Endothelial cell of umbilical vein (primary cell): ENCODE measurements around the gene MRPS30. TPM values are rescaled to one million over a fixed set of nuclear protein-coding genes. Genes with fewer than 3 reads are reported as not detected.

Experiments used
- BruUV-seq: library from RNA; stranded (reverse); fragments of 400-500 nt; replicated peaks from 2 replicates; lab custom pipeline; 2021; lab: Mats Ljungman, UMichigan
- CTCF ChIA-PET: fragments of 300-600, 350-600 bp; sonication (Branson Sonifier 250); formaldehyde crosslinking; loops from one replicate; lab custom pipeline; 2021; ENCODE audit warnings: antibody characterized with exemption, inconsistent platforms; lab: Charles Lee
- POLR2A ChIA-PET: fragments of 300-600, 350-600 bp; sonication (Branson Sonifier 250); formaldehyde crosslinking; loops from one replicate; lab custom pipeline; 2021; ENCODE audit warnings: antibody characterized with exemption, inconsistent platforms; lab: Charles Lee
- DNase-seq: peaks from one replicate; pipeline ENCODE4 v3.0.0-alpha.2; 2011; ENCODE audit warnings: low read depth, low spot score
- FAIRE-seq: peaks from 2 replicates; lab custom pipeline; 2011; peaks lifted over from hg19 to GRCh38; lab: Jason Lieb, UNC
- H2AFZ ChIP-seq: 2 replicates; pipeline ENCODE4 v1.6.0; 2012; ENCODE audit warnings: low read depth, low read length, control low read depth, inconsistent platforms
- H3K27ac ChIP-seq: 2 replicates; pipeline ENCODE4 v1.5.1; 2011; ENCODE audit warnings: low read depth, mild to moderate bottlenecking, control low read depth, low read length, moderate library complexity; ENCODE audit not compliant: insufficient read depth
- H3K27me3 ChIP-seq, 2 experiments: 2 replicates each; pipeline versions ENCODE4 v1.6.0 to v1.6.1; 2011; ENCODE audit warnings: low read length in 2 of 2, mixed read lengths in 1 of 2; ENCODE audit not compliant: control insufficient read depth in 2 of 2, insufficient read depth in 2 of 2
- H3K36me3 ChIP-seq, 2 experiments: 2 replicates in 1 of 2; 3 replicates in 1 of 2; pipeline ENCODE4 v1.5.1; 2011; ENCODE audit warnings: low read length in 2 of 2, mild to moderate bottlenecking in 1 of 2, moderate library complexity in 1 of 2; ENCODE audit not compliant: control insufficient read depth in 2 of 2, insufficient read depth in 2 of 2; ENCODE audit errors: extremely low read depth in 1 of 2
- H3K4me1 ChIP-seq: 3 replicates; pipeline ENCODE4 v1.5.1; 2011; ENCODE audit warnings: mild to moderate bottlenecking, low read length; ENCODE audit not compliant: control insufficient read depth, insufficient read depth; ENCODE audit errors: extremely low read depth
- H3K4me2 ChIP-seq: 2 replicates; pipeline ENCODE4 v1.6.1; 2011; ENCODE audit warnings: low read length, control low read depth, mixed read lengths; ENCODE audit not compliant: insufficient read depth
- H3K4me3 ChIP-seq, 3 experiments: fragments of 200-600 bp in 1 of 3; sonication (generic), shearing (Covaris generic) in 1 of 3; replicated peaks in 1 of 3; 2 replicates each; pipeline ENCODE4 v1.5.1; 2011 to 2016; ENCODE audit warnings: control low read depth in 3 of 3, low read length in 3 of 3, mild to moderate bottlenecking in 2 of 3, inconsistent platforms in 1 of 3, low read depth in 1 of 3, moderate library complexity in 1 of 3; ENCODE audit not compliant: insufficient read depth in 1 of 3
- H3K79me2 ChIP-seq: 2 replicates; pipeline ENCODE4 v1.6.0; 2012; ENCODE audit warnings: low read length, inconsistent platforms; ENCODE audit not compliant: control insufficient read depth, insufficient read depth
- H3K9ac ChIP-seq: replicated peaks from 2 replicates; pipeline ENCODE3; 2011; ENCODE audit warnings: low read length, control low read depth; ENCODE audit not compliant: insufficient read depth; ENCODE audit errors: extremely low read depth
- H3K9me1 ChIP-seq: replicated peaks from 3 replicates; pipeline ENCODE4 v1.6.0; 2011; ENCODE audit warnings: mild to moderate bottlenecking, low read length; ENCODE audit not compliant: control insufficient read depth, insufficient read depth; ENCODE audit errors: extremely low read depth
- H3K9me3 ChIP-seq: replicated peaks from 2 replicates; pipeline ENCODE4 v1.5.1; 2012; ENCODE audit warnings: low read length, inconsistent platforms; ENCODE audit not compliant: control insufficient read depth, insufficient read depth
- H4K20me1 ChIP-seq: replicated peaks from 2 replicates; pipeline ENCODE3; 2011; ENCODE audit warnings: mild to moderate bottlenecking, low read length; ENCODE audit not compliant: control insufficient read depth, insufficient read depth; ENCODE audit errors: extremely low read depth
- EZH2 ChIP-seq: IDR thresholded peaks from 2 replicates; pipeline ENCODE4 v1.6.1; 2012; ENCODE audit warnings: borderline replicate concordance, low read depth, mild to moderate bottlenecking, moderate library complexity, low read length, inconsistent platforms; ENCODE audit not compliant: severe bottlenecking
- FOS ChIP-seq: IDR thresholded peaks from 2 replicates; pipeline ENCODE4 v1.6.1; 2011; ENCODE audit warnings: mild to moderate bottlenecking, low read length, moderate library complexity, borderline replicate concordance; ENCODE audit not compliant: insufficient read depth
- GATA2 ChIP-seq: IDR thresholded peaks from 2 replicates; pipeline ENCODE4 v1.7.0; 2011; ENCODE audit warnings: low read depth, mild to moderate bottlenecking, moderate library complexity, mixed read lengths, low read length; ENCODE audit not compliant: insufficient read length, insufficient read depth
- JUN ChIP-seq: IDR thresholded peaks from 2 replicates; pipeline ENCODE4 v1.6.1; 2011; ENCODE audit warnings: borderline replicate concordance, low read depth; ENCODE audit not compliant: insufficient read length, insufficient read depth
- MAX ChIP-seq: IDR thresholded peaks from 2 replicates; pipeline ENCODE4 v1.6.1; 2011; ENCODE audit not compliant: insufficient read depth, insufficient read length
- MYC ChIP-seq: IDR thresholded peaks from one replicate; pipeline ENCODE4 v1.6.1; 2011; ENCODE audit warnings: mild to moderate bottlenecking, low read depth, low read length
- POLR2A ChIP-seq: IDR thresholded peaks from 2 replicates; pipeline ENCODE4 v1.6.1; 2012; ENCODE audit warnings: low read depth, mild to moderate bottlenecking, control low read depth, low read length
- POLR2AphosphoS5 ChIP-seq: IDR thresholded peaks from 2 replicates; pipeline ENCODE4 v1.6.1; 2012; ENCODE audit warnings: low read depth, mild to moderate bottlenecking, control low read depth, low read length, moderate library complexity; ENCODE audit not compliant: insufficient read depth
- dilution Hi-C: fragments of 300-500 bp; cut with MboI; formaldehyde crosslinking; loops from one replicate; pipeline ENCODE4 v1.15.0; 2019; ENCODE audit warnings: low sequenced_read_pairs; ENCODE audit not compliant: extremely low pct_ligation_motif_present
- intact Hi-C: fragments of 100-400 bp; cut with micrococcal nuclease; formaldehyde crosslinking; loops from one replicate; pipeline ENCODE4 v1.10.0; 2022
- polyA plus RNA-seq, 4 experiments: library from polyadenylated mRNA; depleted of rRNA in 3 of 4; stranded (reverse) in 3 of 4; unstranded in 1 of 4; fragments of >200 nt; gene quantifications; 2 replicates each; pipeline versions ENCODE4 v1.2.1 to v1.2.3, GENCODE V29; 2011 to 2012; ENCODE audit warnings: missing spikeins in 1 of 4
- total RNA-seq: library from RNA; stranded (reverse); gene quantifications from 2 replicates; pipeline ENCODE4 v1.2.3, GENCODE V29; 2021
- TF ChIP-seq, protein P1 (sequence below), 2 donors: IDR thresholded peaks; 1 replicate in 1 of 2; 2 replicates in 1 of 2; pipeline ENCODE4 v1.5.1; 2011; ENCODE audit warnings: low read length in 2 of 2, mild to moderate bottlenecking in 2 of 2, moderate library complexity in 2 of 2, control low read depth in 1 of 2, inconsistent platforms in 1 of 2, low read depth in 1 of 2; ENCODE audit not compliant: insufficient read depth in 1 of 2; ENCODE audit errors: extremely low read depth in 1 of 2

Gene MRPS30
- total and polyA plus RNA-seq, 2 donors (not counting 3 experiments of a cell fraction or from before 2014, with no cell fraction given): 33.8 to 34.6 TPM

DNA sequence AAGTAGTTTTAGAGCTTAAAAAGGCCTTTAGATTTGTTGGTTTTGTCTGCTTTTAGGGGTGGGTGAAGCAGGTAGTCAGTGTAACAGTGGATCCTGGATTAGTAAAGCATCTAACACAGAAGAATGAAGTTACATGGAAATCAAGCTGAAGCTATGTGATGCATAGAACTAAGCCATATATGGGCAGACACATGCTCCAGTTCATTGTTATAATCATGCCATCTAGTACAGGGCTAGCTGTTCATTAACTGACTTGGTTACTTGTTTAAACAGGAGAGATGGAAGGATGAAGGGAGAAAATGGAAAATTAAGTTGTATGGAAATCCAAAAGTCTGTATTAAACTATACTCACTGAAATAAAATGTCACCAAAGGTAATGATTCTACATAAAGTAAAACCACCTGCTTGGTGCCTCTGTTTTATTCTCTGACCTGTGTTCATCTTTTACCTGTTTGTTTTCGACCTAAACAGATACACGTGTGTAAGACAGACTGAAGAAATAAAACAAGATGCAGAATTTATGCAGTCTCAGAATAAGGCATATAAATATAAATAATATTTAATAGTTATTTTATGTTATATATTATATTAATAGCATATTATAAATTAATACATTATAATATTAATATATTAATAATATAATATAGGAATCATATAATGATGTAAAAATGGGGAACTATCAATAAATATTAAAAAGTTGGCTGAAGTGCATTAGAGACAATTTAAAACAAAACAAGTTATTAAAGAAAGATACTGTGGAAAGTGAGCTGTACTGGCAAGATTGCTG is 33.9 kb downstream of the MRPS30 start:
- intact Hi-C loops: no loop called here
- H3K79me2 ChIP-seq: no peaks in the 10 kb centered on the region
- no peak overlapping the region for H3K4me2 ChIP-seq
- H3K27ac ChIP-seq: no peak overlapping the region
- H3K9me1 ChIP-seq: no peaks in the 10 kb centered on the region
- no peak overlapping the region for H3K4me3 ChIP-seq
- H3K9ac ChIP-seq: no peak overlapping the region
- no TSS peak for BruUV-seq
- DNase-seq (no peak), FAIRE-seq (no peak)
- H4K20me1 ChIP-seq: no peaks in the 10 kb centered on the region
- H2AFZ ChIP-seq: no peak overlapping the region
- no peaks in the 10 kb centered on the region for H3K4me1 ChIP-seq
- TF ChIP-seq MYC (no peak), FOS (no peak)
- TF ChIP-seq, protein P1, sequence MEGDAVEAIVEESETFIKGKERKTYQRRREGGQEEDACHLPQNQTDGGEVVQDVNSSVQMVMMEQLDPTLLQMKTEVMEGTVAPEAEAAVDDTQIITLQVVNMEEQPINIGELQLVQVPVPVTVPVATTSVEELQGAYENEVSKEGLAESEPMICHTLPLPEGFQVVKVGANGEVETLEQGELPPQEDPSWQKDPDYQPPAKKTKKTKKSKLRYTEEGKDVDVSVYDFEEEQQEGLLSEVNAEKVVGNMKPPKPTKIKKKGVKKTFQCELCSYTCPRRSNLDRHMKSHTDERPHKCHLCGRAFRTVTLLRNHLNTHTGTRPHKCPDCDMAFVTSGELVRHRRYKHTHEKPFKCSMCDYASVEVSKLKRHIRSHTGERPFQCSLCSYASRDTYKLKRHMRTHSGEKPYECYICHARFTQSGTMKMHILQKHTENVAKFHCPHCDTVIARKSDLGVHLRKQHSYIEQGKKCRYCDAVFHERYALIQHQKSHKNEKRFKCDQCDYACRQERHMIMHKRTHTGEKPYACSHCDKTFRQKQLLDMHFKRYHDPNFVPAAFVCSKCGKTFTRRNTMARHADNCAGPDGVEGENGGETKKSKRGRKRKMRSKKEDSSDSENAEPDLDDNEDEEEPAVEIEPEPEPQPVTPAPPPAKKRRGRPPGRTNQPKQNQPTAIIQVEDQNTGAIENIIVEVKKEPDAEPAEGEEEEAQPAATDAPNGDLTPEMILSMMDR (IDR thresholded peaks at IDR 0.05; ENCODE audit: extremely low read depth in 1 of 2, insufficient read depth in 1 of 2, low read depth in 1 of 2, low read length in 2 of 2): no peak
- ChIA-PET POLR2A (no interaction called here), CTCF (no interaction called here)
- H3K27me3 ChIP-seq: no peaks in the 10 kb centered on the region
- H3K9me3 ChIP-seq: no peaks in the 10 kb centered on the region
- dilution Hi-C loops: no loop called here
- no peaks in the 10 kb centered on the region for H3K36me3 ChIP-seq

DNA sequence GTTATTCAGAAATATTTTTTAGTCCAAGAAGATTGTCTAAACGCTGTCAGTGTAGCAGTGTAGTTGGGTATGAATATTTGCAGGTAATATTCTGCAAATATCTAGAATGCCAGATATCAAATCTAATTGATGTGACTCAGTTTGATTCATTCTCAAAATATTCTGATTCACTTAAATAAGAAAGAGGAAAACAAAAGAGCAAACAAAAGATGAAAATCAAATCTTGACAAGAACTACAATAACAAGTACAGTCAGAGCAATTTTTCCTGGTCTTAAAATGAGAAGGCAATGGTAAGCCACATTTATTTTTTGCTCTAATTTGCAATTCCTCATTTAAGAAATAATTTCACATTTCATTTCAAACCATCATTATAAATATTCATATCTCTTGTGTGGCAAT is 36.0 kb downstream of the MRPS30 start:
- no peak for TF ChIP-seq JUN
- no peak for TF ChIP-seq FOS
- TF ChIP-seq POLR2AphosphoS5: no peak
- TF ChIP-seq EZH2: no peak
- no peak for TF ChIP-seq POLR2A
- TF ChIP-seq GATA2: no peak
- no peak for TF ChIP-seq MYC
- TF ChIP-seq MAX: no peak
- TF ChIP-seq, protein P1 (IDR thresholded peaks at IDR 0.05; ENCODE audit: extremely low read depth in 1 of 2, insufficient read depth in 1 of 2, low read depth in 1 of 2, low read length in 2 of 2): no peak
- Histone ChIP-seq H3K27ac (no peak overlapping the region), H4K20me1 (no peaks in the 10 kb centered on the region), H2AFZ (no peak overlapping the region), H3K27me3 (no peaks in the 10 kb centered on the region), H3K4me1 (no peaks in the 10 kb centered on the region), H3K4me2 (no peak overlapping the region), H3K4me3 (no peak overlapping the region), H3K79me2 (no peaks in the 10 kb centered on the region), H3K9me1 (no peaks in the 10 kb centered on the region), H3K9me3 (no peaks in the 10 kb centered on the region), H3K9ac (no peak overlapping the region), H3K36me3 (no peaks in the 10 kb centered on the region)
- FAIRE-seq: no peak
- intact Hi-C loops (no loop called here), dilution Hi-C loops (no loop called here)
- no TSS peak for BruUV-seq
- CTCF ChIA-PET: no interaction called here
- POLR2A ChIA-PET: no interaction called here
- DNase-seq: no peak
